OCI-LY7 (cell line): ENCODE measurements around the gene PLXNA4. TPM values are rescaled to one million over a fixed set of nuclear protein-coding genes. Genes with fewer than 3 reads are reported as not detected.

Experiments
- BruUV-seq: library from RNA; stranded (reverse); fragments of 400-500 nt; replicated peaks from 2 replicates; lab custom pipeline; 2021; lab: Mats Ljungman, UMichigan
- CTCF ChIA-PET: fragments of 300-600 bp; sonication (Branson Sonifier 250); formaldehyde crosslinking; loops from one replicate; lab custom pipeline; 2022; ENCODE audit warnings: antibody characterized with exemption; ENCODE audit not compliant: unreplicated experiment; lab: Charles Lee
- POLR2A ChIA-PET: fragments of 300-600 bp; sonication (Branson Sonifier 250); formaldehyde crosslinking; loops from one replicate; lab custom pipeline; 2022; ENCODE audit warnings: antibody characterized with exemption; lab: Charles Lee
- DNase-seq: peaks from one replicate; pipeline ENCODE4 v3.0.0-alpha.2; 2015; ENCODE audit warnings: low spot score
- H2AFZ ChIP-seq: fragments of 200-600 bp; sonication (generic), shearing (Covaris generic); 2 replicates; pipeline ENCODE4 v1.6.1; 2014; ENCODE audit warnings: mild to moderate bottlenecking, antibody characterized with exemption, low read length, moderate library complexity
- H3K27ac ChIP-seq: fragments of 200-600 bp; sonication (generic); 2 replicates; pipeline ENCODE4 v1.5.1; 2014; ENCODE audit warnings: mixed run types, low read depth, mild to moderate bottlenecking, moderate library complexity, low read length, inconsistent platforms; ENCODE audit not compliant: poor library complexity, severe bottlenecking
- H3K36me3 ChIP-seq: fragments of 200-600 bp; sonication (generic); 2 replicates; pipeline ENCODE4 v1.6.1; 2014; ENCODE audit warnings: mild to moderate bottlenecking, antibody characterized with exemption, low read length, moderate library complexity, mixed read lengths; ENCODE audit not compliant: insufficient read depth
- H3K4me1 ChIP-seq: fragments of 200-600 bp; sonication (generic); 2 replicates; pipeline ENCODE4 v1.5.1; 2014; ENCODE audit warnings: mild to moderate bottlenecking, low read length; ENCODE audit not compliant: insufficient read depth, poor library complexity, severe bottlenecking
- H3K4me2 ChIP-seq: fragments of 200-600 bp; sonication (generic); 2 replicates; pipeline ENCODE4 v1.6.1; 2014; ENCODE audit warnings: mild to moderate bottlenecking, low read length
- H3K4me3 ChIP-seq: fragments of 200-600 bp; sonication (generic); 2 replicates; pipeline ENCODE4 v1.5.1; 2014; ENCODE audit warnings: mild to moderate bottlenecking, low read depth, low read length; ENCODE audit not compliant: poor library complexity, severe bottlenecking
- H3K79me2 ChIP-seq: fragments of 200-600 bp; sonication (generic); 2 replicates; pipeline ENCODE4 v1.6.1; 2016; ENCODE audit warnings: low read depth, mild to moderate bottlenecking, low read length, moderate library complexity, mixed read lengths; ENCODE audit not compliant: insufficient read depth
- H3K9me2 ChIP-seq: fragments of 200-600 bp; sonication (generic); 2 replicates; pipeline ENCODE4 v1.6.1; 2016; ENCODE audit warnings: mild to moderate bottlenecking, low read length, mixed read lengths; ENCODE audit not compliant: insufficient read depth
- H3K9me3 ChIP-seq: fragments of 200-600 bp; sonication (generic); 2 replicates; pipeline ENCODE4 v1.6.1; 2014; ENCODE audit warnings: mild to moderate bottlenecking, mixed run types, low read length, mixed read lengths
- H4K20me1 ChIP-seq: fragments of 200-600 bp; sonication (generic); 2 replicates; pipeline ENCODE4 v1.6.1; 2014; ENCODE audit warnings: mild to moderate bottlenecking, antibody characterized with exemption, low read length, moderate library complexity, mixed read lengths; ENCODE audit not compliant: insufficient read depth
- CTCF ChIP-seq: fragments of 200-600 bp; sonication (generic); conservative IDR thresholded peaks from 2 replicates; pipeline ENCODE4 v1.5.1; 2014; ENCODE audit warnings: mild to moderate bottlenecking, antibody characterized with exemption, low read length, moderate library complexity, mixed read lengths
- EZH2phosphoT487 ChIP-seq: fragments of 200-600 bp; sonication (generic); IDR thresholded peaks from 2 replicates; pipeline ENCODE4 v1.6.1; 2018; ENCODE audit warnings: low read depth, borderline replicate concordance, mild to moderate bottlenecking, mixed run types, antibody characterized with exemption, low read length, moderate library complexity, mixed read lengths
- intact Hi-C: fragments of 100-400 bp; cut with micrococcal nuclease; formaldehyde crosslinking; loops from one replicate; pipeline ENCODE4 v1.10.0; 2022; ENCODE audit not compliant: unreplicated experiment
- total RNA-seq, 2 experiments: library from RNA; depleted of rRNA in 1 of 2; stranded (reverse); fragments of >200 nt in 1 of 2; shearing (Covaris generic) in 1 of 2; gene quantifications; 2 replicates each; pipeline ENCODE4 v1.2.3, GENCODE V29; 2014 to 2022

The PLXNA4 gene
- total RNA-seq, 2 experiments from 2014 or later, result not detected

- DNase-seq, result no peak
- Histone ChIP-seq H3K9me2 (no peaks in the 10 kb centered on the region), H3K36me3 (no peaks in the 10 kb centered on the region), H3K27ac (no peak overlapping the region), H3K4me1 (no peaks in the 10 kb centered on the region), H2AFZ (no peak overlapping the region), H3K79me2 (no peaks in the 10 kb centered on the region), H3K9me3 (no peaks in the 10 kb centered on the region), H3K4me2 (no peak overlapping the region), H3K4me3 (no peak overlapping the region), H4K20me1 (no peaks in the 10 kb centered on the region)
- ChIA-PET CTCF (no interaction called here), POLR2A (no interaction called here)
- no peak for TF ChIP-seq EZH2phosphoT487
- TF ChIP-seq CTCF, result no peak
- no TSS peak for BruUV-seq
- intact Hi-C loops, result no loop called here
These were observed 165.9 kb downstream of the PLXNA4 start for GRCh38 chr7:132410385-132410784.

- ChIA-PET CTCF (no interaction called here), POLR2A (interaction anchor here (0.7 kb wide), 1 partner anchor 847 kb away, joined by 3 read pairs; no protein-coding TSS in a partner anchor)
- no peak overlapping the region for H3K27ac ChIP-seq
- no peak for TF ChIP-seq EZH2phosphoT487
- TF ChIP-seq CTCF, result no peak
- H3K9me3 ChIP-seq, result no peaks in the 10 kb centered on the region
- H2AFZ ChIP-seq, result no peak overlapping the region
- BruUV-seq, result no TSS peak
- intact Hi-C loops, result no loop called here
- DNase-seq, result no peak
- no peaks in the 10 kb centered on the region for H3K4me1 ChIP-seq
- H3K36me3 ChIP-seq, result no peaks in the 10 kb centered on the region
- H4K20me1 ChIP-seq, result no peaks in the 10 kb centered on the region
- H3K79me2 ChIP-seq, result no peaks in the 10 kb centered on the region
- H3K4me2 ChIP-seq, result no peak overlapping the region
- H3K4me3 ChIP-seq, result no peak overlapping the region
- H3K9me2 ChIP-seq, result no peaks in the 10 kb centered on the region
These were observed 168.5 kb downstream of the PLXNA4 start for GRCh38 chr7:132407764-132408163.

- no peak overlapping the region for H3K4me3 ChIP-seq
- BruUV-seq, result no TSS peak
- no peak overlapping the region for H2AFZ ChIP-seq
- no peaks in the 10 kb centered on the region for H3K4me1 ChIP-seq
- CTCF ChIA-PET, result no interaction called here
- H3K36me3 ChIP-seq, result no peaks in the 10 kb centered on the region
- no peak for DNase-seq
- H3K27ac ChIP-seq, result no peak overlapping the region
- POLR2A ChIA-PET, result no interaction called here
- H3K4me2 ChIP-seq, result no peak overlapping the region
- H3K9me3 ChIP-seq, result no peaks in the 10 kb centered on the region
- H4K20me1 ChIP-seq, result no peaks in the 10 kb centered on the region
- TF ChIP-seq CTCF, result no peak
- no peak for TF ChIP-seq EZH2phosphoT487
- intact Hi-C loops, result no loop called here
- no peaks in the 10 kb centered on the region for H3K9me2 ChIP-seq
- no peaks in the 10 kb centered on the region for H3K79me2 ChIP-seq
These were observed 170.2 kb downstream of the PLXNA4 start for GRCh38 chr7:132406039-132406438.
